Stromal cell of bone marrow (primary cell): ENCODE measurements around the gene N4BP2L2.
"Not testable (repeated sequence)": the region's sequence is repeated elsewhere in the genome, so short reads cannot be mapped to it uniquely, and the experiment has no call there.

Experiments used
- DNase-seq: peaks from one replicate; pipeline ENCODE4 v3.0.0-alpha.2; 2012; ENCODE audit warnings: low read depth

N4BP2L2 gene

DNA sequence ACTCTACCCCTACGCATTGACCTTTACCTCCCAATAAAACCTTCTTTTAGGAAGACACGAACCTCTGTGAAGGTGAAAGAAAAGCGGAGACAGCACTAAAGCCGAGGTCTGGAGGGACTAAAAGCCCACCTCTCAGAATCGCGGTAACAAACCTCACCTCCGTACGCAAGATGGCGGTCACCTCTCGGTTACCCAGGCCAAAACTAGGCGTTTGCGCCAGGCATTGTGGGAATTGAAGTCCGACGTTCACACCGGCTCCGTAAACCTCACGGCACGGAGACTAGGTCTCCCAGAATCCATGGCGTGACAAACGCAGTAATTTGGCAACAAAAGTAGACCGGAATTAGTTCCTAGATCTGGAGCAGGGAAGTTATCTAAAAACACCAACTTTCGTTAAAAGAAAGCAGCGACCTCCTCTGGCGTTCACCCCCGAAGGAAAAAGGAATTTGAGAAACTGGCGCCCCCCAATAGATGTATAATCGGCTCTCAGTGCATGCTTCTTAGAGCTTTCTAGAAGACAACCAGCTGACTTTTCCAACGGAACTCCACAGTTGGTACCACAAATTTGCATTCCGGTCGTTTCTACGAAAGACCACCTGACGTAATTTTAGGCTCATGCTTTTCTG, at the start of gene N4BP2L2:
Gene N4BP2L2, minus strand, starts transcription at position 175 of the 626 bp plus-strand sequence. CDS start 1,768 bp downstream, outside the sequence.
- DNase-seq: peak; percentile 98

- DNase-seq: no peak
Measured at GRCh38 chr13:32587811-32588170, 49.2 kb upstream of the N4BP2L2 start.

- peak; percentile 36 for DNase-seq
Measured at GRCh38 chr13:32587011-32587810, 48.6 kb upstream of the N4BP2L2 start.

DNA sequence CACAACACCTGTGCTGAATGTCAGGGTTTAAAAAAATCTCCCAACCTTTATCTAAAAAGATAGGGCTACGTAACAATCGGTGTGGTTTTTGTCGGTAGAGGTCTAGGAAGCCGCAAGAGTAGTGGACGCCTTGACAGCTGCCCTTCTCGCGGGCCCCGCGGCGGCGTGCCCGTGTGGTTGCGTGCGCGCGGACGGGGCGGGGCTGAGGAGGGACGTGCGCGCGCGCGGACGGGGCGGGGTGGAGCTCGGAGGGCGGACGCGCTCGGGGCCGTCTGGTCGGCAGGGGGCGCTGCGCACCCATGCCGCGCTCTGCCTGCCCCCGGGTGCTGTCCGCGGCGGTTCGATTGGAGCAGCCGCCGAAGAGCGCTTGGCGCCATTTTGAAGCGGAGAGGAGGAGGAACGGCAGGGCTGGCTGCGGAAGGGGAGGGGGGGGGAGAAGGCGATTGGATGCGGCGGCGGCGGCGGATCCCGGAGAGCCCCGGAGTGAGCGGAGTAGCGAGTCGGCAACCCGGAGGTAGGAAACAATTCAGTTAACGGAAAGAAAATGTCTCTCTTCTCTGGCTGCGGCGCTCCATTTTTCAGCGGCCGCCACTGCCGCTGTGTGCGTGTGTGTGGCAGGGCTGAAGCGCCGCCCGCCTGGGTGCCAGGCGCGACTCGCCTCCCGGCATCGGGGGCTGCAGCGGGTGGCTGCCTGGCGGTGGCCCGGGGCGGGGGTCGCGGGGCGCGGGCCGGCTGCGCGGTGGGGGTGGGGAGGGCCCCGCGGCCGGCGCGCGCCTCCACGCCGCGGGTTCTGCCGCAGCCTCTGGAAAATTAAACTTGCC, 47.7 kb upstream of the N4BP2L2 start, which contains the start of gene PDS5B:
Gene PDS5B, plus strand, starts transcription at position 373 of the 821 bp plus-strand sequence. CDS start 62,321 bp downstream, outside the sequence.
- peak; percentile 91 for DNase-seq

GRCh38 chr13:32585550-32586079, 47.0 kb upstream of the N4BP2L2 start:
- no peak for DNase-seq

GRCh38 chr13:32582991-32583390, 44.4 kb upstream of the N4BP2L2 start:
- no peak for DNase-seq

DNA sequence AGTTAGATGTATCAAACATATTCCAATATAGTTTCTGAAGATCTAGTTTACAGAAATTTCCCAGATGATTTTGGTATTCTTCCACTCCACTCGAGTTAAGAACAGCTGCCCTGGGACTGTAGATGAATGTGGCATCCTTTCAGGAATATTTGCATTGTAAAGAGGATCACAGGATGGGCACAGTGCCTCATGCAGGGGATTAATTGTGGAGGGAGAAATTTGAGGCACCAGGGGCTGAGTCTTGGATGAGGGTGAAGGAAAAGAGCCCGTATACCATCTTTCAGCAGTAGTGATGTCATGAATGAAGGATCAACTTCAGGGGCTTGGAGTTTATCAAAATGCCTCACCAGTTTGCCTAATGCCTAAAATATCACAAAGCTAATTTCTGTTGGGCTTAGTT, 43.7 kb upstream of the N4BP2L2 start:
- DNase-seq: no peak

DNA sequence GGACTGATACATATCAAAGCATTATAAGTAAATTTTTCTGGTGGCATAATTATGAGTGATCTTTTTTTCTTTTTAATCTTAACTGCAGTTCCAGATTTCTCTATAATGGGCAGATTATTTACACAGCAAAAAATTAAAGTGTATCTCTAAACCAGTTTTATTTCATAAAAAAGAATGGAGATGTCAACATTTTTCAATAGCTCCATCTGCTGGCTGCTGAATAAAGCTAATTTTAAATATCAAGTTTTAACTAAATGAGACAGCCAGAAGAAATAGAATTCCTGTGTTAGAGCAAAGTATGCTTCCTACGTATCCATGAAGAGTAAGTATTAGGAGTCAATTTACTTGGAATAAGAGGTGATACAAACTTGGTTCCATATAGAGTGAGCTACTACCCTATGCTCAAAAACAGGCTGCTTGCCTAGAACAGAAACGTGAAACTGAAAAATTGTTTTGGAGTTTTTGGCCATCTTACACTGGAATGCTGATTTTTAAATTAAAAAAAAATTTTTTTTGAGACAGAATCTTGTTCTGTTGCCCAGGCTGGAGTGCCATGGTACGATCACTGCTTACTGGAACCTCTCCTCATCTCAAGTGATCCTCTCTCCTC, 42.7 kb upstream of the N4BP2L2 start:
- DNase-seq: no peak

GRCh38 chr13:32577032-32577431, 38.4 kb upstream of the N4BP2L2 start:
- DNase-seq: no peak

- DNase-seq: not testable (repeated sequence)
Measured at GRCh38 chr13:32575687-32576086, 37.1 kb upstream of the N4BP2L2 start.

GRCh38 chr13:32560842-32561241, 22.2 kb upstream of the N4BP2L2 start:
- not testable (repeated sequence) for DNase-seq

DNA sequence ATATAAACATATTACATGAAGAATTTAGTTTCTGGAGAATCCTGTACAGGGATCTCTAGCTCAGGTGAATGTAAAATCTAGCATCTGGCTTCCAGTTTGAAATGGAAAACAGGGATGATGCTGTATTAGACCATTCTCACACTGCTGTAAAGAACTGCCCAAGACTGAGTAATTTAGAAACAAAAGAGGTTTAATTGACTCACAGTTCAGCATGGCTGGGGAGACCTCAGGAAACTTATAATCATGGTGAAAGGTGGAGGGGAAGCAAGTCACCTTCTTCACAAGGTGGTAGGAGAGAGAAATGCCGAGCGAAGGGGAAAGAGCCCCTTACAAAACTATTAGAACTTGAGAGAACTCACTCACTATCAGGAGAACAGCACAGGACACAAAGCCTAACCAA, 17.0 kb upstream of the N4BP2L2 start:
- DNase-seq: no peak

DNA sequence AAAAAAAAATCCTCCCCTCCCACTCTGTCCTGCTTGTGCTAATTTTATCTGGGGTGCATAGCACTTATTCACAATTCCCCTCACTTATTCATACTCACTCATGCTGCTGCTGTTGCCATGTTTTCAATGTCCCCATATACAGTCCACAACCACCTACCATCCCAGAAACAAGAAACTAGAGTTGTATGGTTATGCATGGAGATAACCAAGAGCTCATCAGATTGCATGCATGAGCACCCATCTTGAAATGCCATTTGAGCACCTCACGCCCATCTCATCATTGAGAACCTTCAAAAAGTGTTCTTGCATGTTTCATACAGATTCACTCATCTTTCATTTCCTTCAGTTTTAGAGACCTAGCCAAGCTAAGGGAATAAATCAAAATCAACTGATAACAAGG, 15.1 kb upstream of the N4BP2L2 start:
- DNase-seq: no peak

DNA sequence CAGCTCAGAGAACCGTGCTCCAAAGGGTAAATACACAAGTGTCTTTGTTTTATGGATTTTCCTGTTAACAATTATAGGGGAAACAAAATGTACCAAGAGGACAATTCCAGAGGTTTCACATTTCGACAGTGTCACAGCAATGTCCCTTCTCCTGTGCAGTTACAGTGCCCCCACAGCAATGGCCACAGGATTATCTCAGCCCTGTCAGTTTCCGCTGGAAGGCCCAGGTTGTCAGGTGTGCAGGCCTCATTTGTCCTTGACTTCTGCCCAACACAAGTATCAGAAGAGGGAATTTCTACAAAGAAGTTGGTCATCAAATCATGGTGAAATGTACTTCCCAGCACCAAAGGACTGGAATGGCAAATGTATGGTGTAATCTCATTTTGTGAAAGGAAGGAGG, 11.2 kb upstream of the N4BP2L2 start:
- DNase-seq: no peak

DNA sequence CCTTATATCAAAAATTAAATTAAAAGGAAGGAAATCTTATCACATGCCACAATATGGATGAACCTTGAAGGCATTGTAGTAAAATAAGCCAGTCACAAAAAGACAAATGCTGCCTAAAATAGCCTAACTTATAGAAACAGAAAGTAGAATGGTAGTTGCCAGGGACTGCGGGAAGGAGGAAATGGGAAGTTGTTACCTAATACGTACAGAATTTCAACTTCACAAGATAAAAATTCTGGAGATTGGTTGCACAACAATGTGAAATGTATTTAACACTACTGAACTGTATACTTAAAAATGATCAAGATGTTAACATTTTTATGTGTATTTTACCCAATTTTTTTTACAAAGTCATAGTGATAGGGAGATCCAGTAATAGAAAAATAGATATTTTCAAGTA, 10.2 kb upstream of the N4BP2L2 start:
- no peak for DNase-seq

DNA sequence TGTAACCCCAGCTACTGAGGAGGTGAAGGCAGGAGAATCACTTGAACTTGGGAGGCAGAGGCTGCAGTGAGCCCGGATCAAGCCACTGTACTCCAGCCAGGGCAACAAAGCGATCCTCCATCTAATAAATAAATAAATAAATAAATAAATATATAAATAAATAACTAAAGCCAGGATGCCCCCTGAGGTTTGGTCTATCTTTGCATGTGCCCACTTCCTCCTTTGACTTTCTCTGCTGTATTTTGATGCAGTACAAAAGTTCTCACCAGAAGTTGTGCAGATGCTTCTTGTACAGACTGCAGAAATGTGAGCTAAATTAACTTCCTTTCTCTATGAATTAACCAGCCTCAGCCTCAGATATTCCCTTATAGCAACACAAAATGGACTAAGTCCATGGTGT, 6.5 kb upstream of the N4BP2L2 start:
- DNase-seq: no peak

DNA sequence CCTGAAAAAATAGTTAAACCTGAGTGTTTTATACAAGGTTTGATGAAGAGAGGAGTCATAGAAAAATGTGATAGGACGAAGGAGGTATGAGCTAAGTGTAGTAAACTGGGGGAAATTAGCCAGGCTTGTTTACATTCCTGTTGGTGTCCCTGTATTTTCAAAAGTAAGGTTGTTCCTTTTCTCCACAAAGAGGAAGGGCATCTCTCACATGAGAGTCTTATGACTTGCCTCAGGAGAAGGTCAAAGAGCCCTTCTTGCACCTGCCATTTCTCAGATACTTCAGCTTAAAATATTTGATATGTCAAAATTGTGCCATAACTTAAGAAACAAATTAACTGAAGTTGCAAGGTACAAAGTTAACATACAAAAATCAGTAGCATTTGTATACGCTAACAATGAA, 3.6 kb upstream of the N4BP2L2 start:
- DNase-seq: no peak

GRCh38 chr13:32538143-32538620, 413 bp downstream of the N4BP2L2 start:
- peak; percentile 13 for DNase-seq

GRCh38 chr13:32537580-32538142, 934 bp downstream of the N4BP2L2 start:
- DNase-seq: no peak

- no peak for DNase-seq
Measured at GRCh38 chr13:32535748-32536147, 2.8 kb downstream of the N4BP2L2 start.

DNA sequence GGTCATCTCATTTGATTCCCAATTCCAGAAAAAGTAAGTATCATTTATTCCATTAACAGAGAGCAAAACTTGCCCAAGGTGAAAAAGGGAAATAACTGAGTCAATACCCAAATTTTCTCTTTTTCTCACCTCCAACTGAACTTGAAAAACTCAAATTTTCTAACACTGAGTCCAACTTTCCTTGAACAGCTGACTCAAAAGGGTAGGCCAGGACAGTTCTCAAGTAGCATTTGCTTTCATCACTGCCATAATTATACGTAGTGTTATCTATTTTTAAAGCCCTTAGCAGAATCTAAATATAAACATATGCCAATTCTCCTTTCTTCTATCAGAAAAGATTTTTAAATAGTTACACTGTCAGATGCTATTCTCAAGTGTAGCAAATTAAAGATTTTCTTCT, 3.5 kb downstream of the N4BP2L2 start:
- no peak for DNase-seq
